ENCODE data around the gene GCAT.

- TF ChIP-seq CTCF (IDR thresholded peaks at IDR 0.05) (no peak), POLR2A (IDR thresholded peaks at IDR 0.05) (no peak)
Measured at GRCh38 chr22:37765953-37766576, 41.7 kb upstream of the GCAT start.

Data from thyroid gland (tissue), 4 donors.